Esophagus muscularis mucosa (tissue), 3 donors: Measurements from ENCODE around the gene PMM2.

Experiments
- CTCF ChIP-seq, 3 experiments: fragments of 200-600 bp in 2 of 3; fragments of 450-650 bp in 1 of 3; sonication (generic) in 2 of 3; IDR thresholded peaks; one replicate each; pipeline ENCODE4 v1.5.1; 2017 to 2019; ENCODE audit warnings: antibody characterized with exemption in 3 of 3, mild to moderate bottlenecking in 2 of 3, moderate library complexity in 1 of 3
- POLR2A ChIP-seq: fragments of 450-650 bp; IDR thresholded peaks from one replicate; pipeline ENCODE4 v1.6.1; 2017; ENCODE audit warnings: antibody characterized with exemption, moderate library complexity, mild to moderate bottlenecking, low read depth
- POLR2AphosphoS5 ChIP-seq, 2 donors: sonication (generic); formaldehyde crosslinking; IDR thresholded peaks; one replicate each; pipeline ENCODE4 v1.6.1; 2017; ENCODE audit warnings: antibody characterized with exemption in 2 of 2

GRCh38 chr16:8853611-8854010 is 56.0 kb downstream of the PMM2 start:
- TF ChIP-seq POLR2AphosphoS5 (IDR thresholded peaks at IDR 0.05) (no peak), POLR2A (no peak), CTCF (IDR thresholded peaks at IDR 0.05) (no peak)
